GM21528 (cell line): ENCODE results near the gene NXF3.
"Not testable (repeated sequence)": the region's sequence is repeated elsewhere in the genome, so short reads cannot be mapped to it uniquely, and the experiment has no call there.

Source experiments
- ATAC-seq: cut with Tn5 transposase; IDR thresholded peaks from one replicate; pipeline ENCODE4 v1.9.1; 2021; ENCODE audit warnings: mild to moderate bottlenecking, moderate library complexity; ENCODE audit not compliant: unreplicated experiment, low FRiP score

NXF3 gene

DNA sequence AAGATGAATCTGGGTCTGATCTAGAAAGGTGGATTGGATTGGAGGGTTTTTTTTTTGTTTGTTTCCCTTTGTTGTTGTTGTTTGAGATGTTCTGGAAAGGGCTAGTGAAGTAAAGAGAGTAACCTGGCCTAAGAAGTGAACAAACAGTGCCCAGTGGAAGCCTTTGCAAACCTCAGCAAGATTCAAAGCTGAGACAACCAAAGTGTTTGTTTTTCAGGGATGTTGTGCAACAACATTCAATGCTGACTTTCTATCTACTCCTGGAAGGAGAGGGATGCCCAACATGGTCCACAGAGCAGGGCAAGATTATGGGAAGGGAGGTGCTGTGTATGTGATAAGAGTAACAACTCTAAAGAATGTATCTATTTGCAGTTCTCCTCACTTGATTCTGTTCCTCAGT is 40.3 kb downstream of the NXF3 start:
- no peak for ATAC-seq

DNA sequence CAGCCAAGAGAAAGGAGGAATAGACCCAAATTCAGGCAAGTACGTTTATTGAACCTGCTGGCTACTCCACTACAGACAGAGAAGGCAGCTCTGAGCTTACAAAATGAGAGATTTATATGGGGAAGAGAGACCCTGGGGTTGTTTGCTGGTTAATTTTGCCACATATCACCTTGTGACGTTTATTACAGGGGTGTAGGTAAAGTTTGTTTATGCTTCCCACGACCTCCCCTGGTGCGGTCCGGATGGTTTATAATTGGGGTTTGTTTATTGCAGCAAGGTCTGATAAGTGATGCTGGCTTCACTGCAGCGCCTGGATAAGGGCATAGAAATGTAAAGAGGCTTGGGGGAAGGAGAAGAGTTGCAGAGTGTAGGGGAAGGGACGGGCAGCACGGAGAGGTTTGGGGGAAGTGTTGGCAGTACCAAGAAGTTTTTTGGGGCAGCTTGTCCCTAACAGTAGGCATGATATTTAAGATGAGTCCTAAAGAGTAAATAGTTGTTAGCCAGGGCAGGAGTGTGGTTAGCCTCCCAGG is 41.6 kb downstream of the NXF3 start:
- ATAC-seq: no peak

DNA sequence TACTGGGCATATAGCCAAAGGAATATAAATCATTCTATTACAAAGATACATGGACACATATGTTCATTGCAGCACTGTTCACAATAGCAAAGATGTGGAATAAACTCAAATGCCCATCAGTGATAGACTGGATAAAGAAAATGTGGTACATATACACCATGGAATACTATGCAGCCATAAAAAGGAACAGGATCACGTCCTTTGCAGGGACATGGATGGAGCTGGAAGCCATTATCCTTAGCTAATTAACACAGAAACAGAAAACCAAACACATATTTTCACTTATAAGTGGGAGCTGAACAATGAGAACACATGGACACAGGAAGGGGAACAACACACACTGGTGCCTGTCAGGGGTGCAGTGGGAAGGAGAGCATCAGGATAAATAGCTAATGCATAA is 59.6 kb downstream of the NXF3 start:
- ATAC-seq: not testable (repeated sequence)
